Umbilical cord (tissue), 2 donors: ENCODE results near the gene ANKRD11. TPM values are rescaled to one million over a fixed set of nuclear protein-coding genes. Genes with fewer than 3 reads are reported as not detected.
A peak's percentile ranks its signal among the peaks of the same experiment; 100 is the strongest.

Source experiments
- DNase-seq: peaks from one replicate; pipeline ENCODE4 v3.0.0-alpha.2; 2015; ENCODE audit warnings: low spot score
- total RNA-seq: library from RNA; depleted of rRNA; stranded (reverse); fragments of >200 nt; gene quantifications from one replicate; pipeline ENCODE4 v1.2.3, GENCODE V29; 2014; ENCODE audit warnings: low replicate concordance; ENCODE audit not compliant: insufficient read depth

Gene ANKRD11
- 43.8 TPM for total RNA-seq

- DNase-seq, result peak; percentile 100
Measured at GRCh38 chr16:89490439-89491237, at the start of gene ANKRD11. TSS of gene ANKRD11 (minus strand) at chr16:89490561. CDS start at chr16:89317019, 173,542 bp downstream.

- DNase-seq, result no peak
Measured at GRCh38 chr16:89538286-89538685, 47.9 kb upstream of the ANKRD11 start.

- no peak for DNase-seq
Measured at GRCh38 chr16:89537549-89537925, 47.2 kb upstream of the ANKRD11 start.

- DNase-seq, result no peak
Measured at GRCh38 chr16:89536886-89537548, 46.7 kb upstream of the ANKRD11 start.

- DNase-seq, result no peak
Measured at GRCh38 chr16:89536371-89536770, 46.0 kb upstream of the ANKRD11 start.

- peak; percentile 37 for DNase-seq
Measured at GRCh38 chr16:89534252-89534756, 43.9 kb upstream of the ANKRD11 start.

GRCh38 chr16:89531821-89532526 is 41.6 kb upstream of the ANKRD11 start:
- DNase-seq, result no peak

GRCh38 chr16:89530401-89531381 is 40.3 kb upstream of the ANKRD11 start:
- no peak for DNase-seq

GRCh38 chr16:89529097-89529496 is 38.7 kb upstream of the ANKRD11 start:
- no peak for DNase-seq

GRCh38 chr16:89525146-89525913 is 35.0 kb upstream of the ANKRD11 start:
- no peak for DNase-seq

- no peak for DNase-seq
Measured at GRCh38 chr16:89523680-89524344, 33.5 kb upstream of the ANKRD11 start.

GRCh38 chr16:89522287-89522686 is 31.9 kb upstream of the ANKRD11 start:
- no peak for DNase-seq

GRCh38 chr16:89519881-89520280 is 29.5 kb upstream of the ANKRD11 start:
- DNase-seq, result no peak

- DNase-seq, result no peak
Measured at GRCh38 chr16:89517128-89517527, 26.8 kb upstream of the ANKRD11 start.

GRCh38 chr16:89512453-89512852 is 22.1 kb upstream of the ANKRD11 start:
- DNase-seq, result no peak

- DNase-seq, result no peak
Measured at GRCh38 chr16:89511374-89511773, 21.0 kb upstream of the ANKRD11 start.

GRCh38 chr16:89510526-89510925 is 20.2 kb upstream of the ANKRD11 start:
- no peak for DNase-seq

GRCh38 chr16:89507834-89508590 is 17.7 kb upstream of the ANKRD11 start, which contains the start of gene SPG7:
TSS of gene SPG7 (plus strand) at chr16:89508403. CDS start at chr16:89508418, 15 bp downstream.
- peak; percentile 93 for DNase-seq
